GM21526 (cell line): ENCODE data around the gene SYNGR3.
"Not testable (repeated sequence)": the region's sequence is repeated elsewhere in the genome, so short reads cannot be mapped to it uniquely, and the experiment has no call there.

Experiments used
- ATAC-seq: cut with Tn5 transposase; IDR thresholded peaks from one replicate; pipeline ENCODE4 v1.9.1; 2021; ENCODE audit warnings: moderate library complexity; ENCODE audit not compliant: unreplicated experiment, low FRiP score

Gene SYNGR3, protein sequence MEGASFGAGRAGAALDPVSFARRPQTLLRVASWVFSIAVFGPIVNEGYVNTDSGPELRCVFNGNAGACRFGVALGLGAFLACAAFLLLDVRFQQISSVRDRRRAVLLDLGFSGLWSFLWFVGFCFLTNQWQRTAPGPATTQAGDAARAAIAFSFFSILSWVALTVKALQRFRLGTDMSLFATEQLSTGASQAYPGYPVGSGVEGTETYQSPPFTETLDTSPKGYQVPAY

DNA sequence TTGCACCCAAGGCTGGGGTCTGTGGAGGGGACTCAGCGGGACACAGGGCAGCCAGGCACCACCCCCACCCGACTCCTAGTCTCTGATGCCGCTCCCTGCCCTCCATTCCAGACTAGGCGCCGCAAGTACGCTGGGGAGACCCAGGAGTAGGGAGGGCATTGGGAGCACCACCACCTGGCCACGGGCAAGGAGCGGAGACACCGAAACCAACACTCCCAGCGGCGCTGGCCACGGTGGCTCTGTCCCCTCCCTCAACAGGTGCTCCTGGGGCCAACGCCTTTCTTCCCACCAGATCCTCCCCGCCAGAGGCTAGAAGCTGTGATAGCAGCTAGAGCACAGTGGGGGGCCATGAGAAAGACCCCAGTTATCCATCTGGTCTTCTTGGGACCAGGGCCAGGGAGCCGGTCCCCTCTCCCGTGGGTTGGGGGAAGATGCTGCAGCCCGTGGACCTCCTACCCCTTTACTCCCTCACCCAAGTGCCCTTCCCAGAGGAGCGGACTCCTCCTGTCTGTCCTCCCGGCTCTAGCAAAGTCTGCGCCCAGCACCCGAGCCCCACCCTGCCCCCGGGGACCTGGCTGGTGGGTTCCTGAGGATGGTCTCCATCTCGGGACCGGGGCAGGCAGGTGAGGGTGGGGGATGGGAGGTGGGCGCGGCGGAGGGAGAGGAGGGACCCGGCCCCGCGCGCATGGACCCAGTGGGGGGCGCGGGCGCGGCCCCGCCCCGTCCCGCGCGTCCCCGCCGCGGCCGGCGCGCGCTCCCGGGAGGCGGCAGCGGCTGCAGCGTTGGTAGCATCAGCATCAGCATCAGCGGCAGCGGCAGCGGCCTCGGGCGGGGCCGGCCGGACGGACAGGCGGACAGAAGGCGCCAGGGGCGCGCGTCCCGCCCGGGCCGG, at the start of gene SYNGR3:
Gene SYNGR3 (plus strand): TSS at position 762 of the 892 bp plus-strand sequence. CDS start 133 bp downstream, outside the sequence.
- ATAC-seq, result no peak

DNA sequence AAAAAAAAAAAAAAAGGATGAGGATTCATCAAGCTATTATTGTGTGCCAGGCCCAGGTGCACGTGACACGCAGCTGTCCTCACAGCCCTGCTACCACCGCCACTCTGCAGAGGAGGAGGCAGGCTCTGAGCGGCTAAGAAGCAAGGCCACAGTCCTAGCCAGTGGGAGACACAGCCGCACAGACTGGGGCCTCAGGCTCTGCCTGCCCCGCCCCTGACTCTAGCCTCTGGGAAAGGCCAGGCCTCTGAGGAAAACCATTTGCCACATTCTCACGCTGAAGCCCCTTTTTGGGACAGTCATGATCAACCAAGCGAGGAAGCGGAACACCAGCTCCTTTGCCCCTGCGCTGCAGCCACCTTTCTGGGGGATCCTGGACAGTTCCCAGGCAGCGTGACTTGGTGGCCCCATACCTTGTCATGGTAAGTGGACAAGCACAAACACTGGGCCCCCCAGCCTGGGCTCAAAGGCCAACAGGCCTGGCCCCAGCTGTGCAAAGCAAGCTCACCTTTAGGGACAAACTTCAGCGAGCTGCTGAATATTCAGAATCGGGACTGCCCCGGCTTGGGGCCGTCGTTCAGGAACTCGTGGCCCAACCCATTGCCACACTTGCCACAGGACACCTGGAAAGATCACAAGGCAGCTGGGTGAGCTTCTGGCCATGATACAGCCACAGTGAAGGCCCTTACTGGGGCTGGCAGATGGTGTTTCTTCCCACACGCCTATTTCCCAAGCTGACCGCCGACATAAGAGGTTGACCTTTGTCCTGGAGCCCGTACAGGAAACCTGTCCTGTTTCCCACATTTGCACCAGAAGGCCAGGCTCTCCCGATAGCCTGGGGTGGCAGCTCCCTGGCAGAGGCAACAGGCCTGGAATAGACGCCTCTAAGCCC, 49.3 kb upstream of the SYNGR3 start:
- ATAC-seq, result no peak

DNA sequence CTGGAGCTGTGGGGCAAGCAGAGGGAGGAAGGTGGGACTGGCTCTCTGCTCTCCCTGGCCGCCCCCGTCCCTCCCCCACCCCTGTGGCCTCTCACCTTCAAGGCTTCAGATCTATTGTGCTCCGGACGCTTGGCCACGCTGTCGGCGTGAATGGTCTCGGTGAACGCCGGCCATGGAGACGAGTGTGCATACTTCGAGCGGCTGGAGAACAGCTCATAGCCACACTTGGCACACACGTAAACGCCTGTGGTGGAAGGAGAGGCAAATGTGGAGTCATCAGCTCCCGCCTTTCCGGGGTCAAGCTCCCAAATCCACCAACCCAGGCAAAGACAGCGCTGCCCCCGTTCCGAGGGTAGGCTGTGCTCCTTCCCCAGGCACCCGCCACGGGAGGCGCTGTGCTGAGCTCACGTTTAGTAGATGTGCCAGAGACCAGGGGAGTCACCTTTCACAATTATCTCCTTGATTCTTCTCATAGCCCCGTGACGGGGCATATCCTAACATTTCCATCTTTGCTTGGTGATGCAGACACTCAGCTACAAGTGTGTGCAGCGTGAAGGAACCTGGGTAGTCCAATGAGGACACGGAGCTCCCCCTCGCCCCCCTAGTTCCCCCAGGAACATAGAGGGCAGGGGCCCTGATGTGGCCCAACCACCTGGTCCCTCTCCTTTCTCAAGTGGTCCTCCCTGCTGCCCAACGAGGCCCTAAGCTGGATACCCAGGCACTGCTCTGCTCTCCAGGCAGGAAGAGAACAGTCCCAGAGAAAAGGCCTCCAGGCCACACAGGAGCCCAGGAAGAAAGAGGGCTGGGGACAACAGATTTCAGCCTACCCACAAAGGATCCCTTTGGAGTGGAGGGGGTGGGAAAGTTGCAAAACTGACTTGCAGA, 48.4 kb upstream of the SYNGR3 start:
- no peak for ATAC-seq

- no peak for ATAC-seq
These were observed 47.5 kb upstream of the SYNGR3 start for GRCh38 chr16:1942047-1942809.

- ATAC-seq, result peak; percentile 88
These were observed 46.7 kb upstream of the SYNGR3 start, which contains the start of gene MSRB1 for GRCh38 chr16:1942810-1943726. Gene MSRB1, minus strand, starts transcription at chr16:1943199. Its CDS starts 43 bp downstream, at chr16:1943156.

GRCh38 chr16:1944612-1945199, 45.1 kb upstream of the SYNGR3 start:
- ATAC-seq, result no peak

DNA sequence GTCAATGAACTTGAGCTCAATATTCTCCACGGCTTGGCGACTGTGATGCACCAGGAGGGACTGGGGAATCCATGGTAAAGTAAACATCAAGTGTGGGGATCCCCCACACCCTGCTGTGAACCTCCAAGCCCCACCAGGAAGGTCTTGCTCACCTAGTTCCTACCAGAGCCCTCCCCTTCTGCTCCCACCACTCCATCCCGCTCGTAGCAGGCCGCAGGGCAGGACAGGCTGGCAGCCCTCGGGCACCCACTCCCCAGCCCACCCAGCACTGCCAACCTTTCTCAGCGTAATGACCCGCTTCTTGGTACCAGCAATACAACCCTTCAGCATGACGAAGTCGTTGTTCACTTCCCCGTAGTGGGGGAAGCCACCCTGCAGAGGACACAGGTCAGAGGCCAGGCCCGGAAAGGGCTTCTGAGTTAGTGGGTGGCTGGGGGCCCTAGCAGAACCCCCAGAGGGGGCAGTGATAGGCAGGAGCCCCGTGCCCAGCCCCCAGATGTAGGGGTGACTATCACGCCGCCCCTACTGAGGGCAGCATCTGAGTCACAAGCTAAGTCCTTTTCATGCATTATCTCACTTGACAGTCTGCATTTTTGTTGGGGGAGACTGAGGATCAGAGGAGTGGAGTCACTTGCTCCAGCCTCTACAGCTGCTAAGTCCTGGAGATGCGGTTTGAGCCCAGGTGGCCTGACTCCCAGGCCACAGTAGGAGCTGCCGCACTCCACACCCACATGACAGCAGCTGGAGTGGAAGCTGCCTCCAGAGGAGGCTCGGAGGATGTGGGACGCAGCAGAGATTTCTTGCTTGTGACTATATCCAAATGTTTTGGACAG, 44.0 kb upstream of the SYNGR3 start:
- ATAC-seq, result no peak

- no peak for ATAC-seq
These were observed 43.0 kb upstream of the SYNGR3 start for GRCh38 chr16:1946495-1947368.

- no peak for ATAC-seq
These were observed 42.5 kb upstream of the SYNGR3 start for GRCh38 chr16:1947369-1947670.

DNA sequence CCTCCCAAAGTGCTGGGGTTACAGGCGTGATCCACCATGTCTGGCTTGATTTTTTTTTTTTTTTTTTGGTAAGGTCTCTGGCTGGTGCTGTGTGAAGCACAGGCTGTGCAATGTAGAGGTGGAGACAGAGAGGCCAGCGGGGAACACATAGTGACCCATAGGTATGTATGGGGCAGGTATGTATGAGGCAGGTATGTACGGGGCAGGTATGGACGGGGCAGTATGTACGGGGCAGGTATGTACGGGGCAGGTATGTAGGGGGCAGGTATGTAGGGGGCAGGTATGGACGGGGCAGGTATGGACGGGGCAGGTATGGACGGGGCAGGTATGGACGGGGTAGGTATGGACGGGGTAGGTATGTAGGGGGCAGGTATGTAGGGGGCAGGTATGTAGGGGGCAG, 40.3 kb upstream of the SYNGR3 start:
- ATAC-seq, result no peak

DNA sequence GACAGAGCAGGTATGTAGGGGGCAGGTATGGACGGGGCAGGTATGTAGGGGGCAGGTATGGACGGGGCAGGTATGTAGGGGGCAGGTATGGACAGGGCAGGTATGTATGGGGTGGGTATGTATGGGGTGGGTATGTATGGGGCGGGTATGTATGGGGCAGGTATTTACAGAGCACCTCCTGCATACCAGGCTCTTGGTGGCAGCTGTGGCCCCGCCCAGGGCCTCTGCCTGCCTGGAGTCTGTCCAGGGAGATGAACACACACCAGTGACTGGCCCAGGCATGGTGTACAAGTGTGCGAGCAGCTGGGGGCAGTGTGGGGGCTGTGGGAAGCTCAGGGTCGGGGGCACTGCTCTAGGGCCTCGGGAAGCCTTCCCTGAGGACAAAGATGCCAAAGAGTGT, 39.7 kb upstream of the SYNGR3 start:
- no peak for ATAC-seq

GRCh38 chr16:1950559-1950958, 39.2 kb upstream of the SYNGR3 start:
- no peak for ATAC-seq

- no peak for ATAC-seq
These were observed 36.0 kb upstream of the SYNGR3 start for GRCh38 chr16:1953734-1954133.

GRCh38 chr16:1957434-1958142, 32.2 kb upstream of the SYNGR3 start:
- ATAC-seq, result not testable (repeated sequence)

DNA sequence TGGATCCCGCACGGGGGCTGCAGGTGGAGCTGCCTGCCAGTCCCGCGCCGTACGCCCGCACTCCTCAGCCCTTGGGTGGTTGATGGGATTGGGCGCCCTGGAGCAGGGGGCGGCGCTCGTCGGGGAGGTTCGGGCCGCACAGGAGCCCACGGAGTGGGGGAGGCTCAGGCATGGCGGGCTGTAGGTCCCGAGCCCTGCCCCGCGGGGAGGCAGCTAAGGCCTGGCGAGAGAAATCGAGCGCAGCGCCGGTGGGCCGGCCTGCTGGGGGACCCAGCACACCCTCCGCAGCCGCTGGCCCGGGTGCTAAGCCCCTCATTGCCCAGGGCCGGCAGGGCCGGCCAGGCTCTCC, 31.7 kb upstream of the SYNGR3 start:
- ATAC-seq, result not testable (repeated sequence)
